ENCODE results near the gene TOMM22.
A peak's percentile ranks its signal among the peaks of the same experiment; 100 is the strongest.

TOMM22 gene

DNA sequence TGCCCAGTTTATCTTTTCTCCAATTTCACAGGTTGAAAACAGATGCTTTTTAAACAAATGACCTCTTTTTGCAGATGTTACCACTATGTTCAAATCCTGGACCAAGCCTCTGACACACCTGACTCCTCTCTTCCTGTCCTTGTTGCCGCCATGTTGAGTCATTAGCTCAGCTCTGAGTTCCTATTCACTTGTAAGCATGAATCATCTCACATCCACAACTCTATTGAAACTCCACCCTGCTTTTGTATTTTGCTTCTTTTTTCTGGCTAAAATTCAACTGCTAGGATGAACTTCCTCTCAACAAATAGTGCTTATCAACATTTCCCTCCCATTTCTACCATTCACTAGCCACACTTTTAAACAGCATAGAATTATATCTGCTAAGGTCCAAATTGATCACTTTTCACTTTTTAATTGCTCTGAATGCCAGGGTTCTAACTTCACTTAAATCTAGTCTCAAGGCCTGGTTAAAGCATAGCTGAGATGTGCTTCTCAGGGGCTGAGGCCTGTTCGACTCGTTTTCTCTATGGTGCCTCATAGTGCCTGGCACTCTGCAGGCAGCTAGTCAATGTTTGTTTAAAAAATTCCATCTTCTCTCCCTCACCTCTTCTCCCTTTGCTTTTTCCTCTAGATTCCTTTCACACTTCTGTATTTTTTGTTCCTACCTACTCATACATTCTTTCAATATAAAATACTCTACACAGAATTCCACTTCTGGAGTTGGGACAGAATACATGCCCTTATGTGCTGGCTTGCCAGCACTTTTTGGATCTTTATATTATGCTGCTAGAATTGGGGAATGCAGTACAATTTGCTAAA, 15.1 kb downstream of the TOMM22 start:
- DNase-seq (ENCODE audit: low spot score), result peak; percentile 72

DNA sequence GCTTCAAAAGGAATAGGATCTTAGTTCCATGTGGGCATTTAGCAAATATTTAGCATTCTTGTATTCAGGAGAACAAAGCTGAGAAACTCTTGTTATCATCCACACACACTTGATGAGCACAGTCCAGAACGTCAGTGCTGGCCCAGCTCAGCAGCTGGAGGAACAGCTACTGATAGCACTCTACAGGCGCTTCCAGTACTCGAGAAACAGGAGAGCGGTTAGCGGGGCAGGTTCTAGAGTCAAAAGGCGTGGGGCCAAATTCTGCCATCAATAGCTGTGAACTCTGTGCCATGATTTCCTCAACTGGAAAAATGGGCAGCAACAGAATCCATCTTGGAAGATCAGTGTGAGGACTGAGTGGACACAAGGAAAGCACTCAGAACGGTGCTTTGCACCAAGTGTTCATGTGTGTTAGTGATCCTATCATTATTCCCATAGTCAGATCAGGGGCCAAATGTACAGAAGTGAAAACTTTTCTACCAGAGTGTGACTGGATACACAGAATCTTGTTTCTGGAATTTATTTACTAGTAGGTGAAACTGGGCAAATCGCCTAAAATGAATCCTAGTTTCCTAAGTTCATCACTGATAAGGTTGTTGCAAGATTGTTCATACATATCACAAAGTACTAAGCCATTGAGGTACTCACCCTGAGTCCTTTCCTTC, 15.8 kb downstream of the TOMM22 start:
- DNase-seq (ENCODE audit: low spot score), result no peak

DNA sequence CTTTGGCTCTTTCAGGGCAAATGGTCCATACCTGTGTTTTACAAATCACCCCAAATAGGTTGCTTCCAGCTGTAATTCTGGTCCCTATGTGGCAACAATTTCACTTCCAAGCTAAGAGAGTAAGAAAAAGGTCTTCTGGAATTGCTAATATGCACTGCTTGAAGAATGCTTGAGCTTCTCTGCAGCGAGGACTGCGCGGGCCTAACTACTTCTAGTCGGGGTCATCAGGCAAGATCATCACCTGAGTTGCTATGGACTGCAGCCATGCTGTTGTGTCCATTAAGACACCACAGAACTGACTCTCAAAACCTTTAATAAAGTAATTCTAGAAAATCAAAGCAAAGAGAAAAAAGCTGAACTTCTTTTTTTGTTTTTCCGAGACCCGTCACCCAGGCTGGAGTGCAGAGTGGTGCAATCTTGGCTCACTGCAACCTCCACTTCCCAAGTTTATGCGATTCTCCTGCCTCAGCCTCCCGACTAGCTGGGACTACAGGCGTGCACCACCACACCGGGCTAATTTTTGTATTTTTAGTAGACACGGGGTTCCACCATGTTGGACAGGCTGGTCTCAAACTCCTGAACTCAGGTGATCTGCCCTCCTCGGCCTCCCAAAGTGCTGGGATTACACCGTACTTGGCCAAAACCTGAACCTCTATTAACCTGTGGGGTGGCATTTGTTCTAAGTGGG, 16.8 kb downstream of the TOMM22 start:
- no peak for DNase-seq (ENCODE audit: low spot score)

DNA sequence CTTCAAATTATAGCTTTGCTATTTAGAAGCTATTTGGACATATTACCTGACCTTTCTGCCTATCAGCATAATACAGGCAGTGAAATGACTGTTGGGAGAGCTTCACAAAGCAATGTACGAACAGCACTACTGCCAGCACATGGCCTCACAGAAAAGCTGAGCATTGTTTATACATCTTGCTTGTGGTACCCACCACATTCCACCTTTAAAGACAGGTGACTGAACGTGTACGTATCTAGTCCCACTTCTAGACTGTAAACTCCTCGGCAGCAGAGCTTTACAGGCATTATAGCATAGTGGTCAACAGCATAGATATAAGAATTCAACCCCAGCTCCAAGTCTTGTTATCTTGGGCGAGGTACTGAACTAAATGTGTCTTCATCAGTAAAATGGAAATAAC, 17.4 kb downstream of the TOMM22 start:
- no peak for DNase-seq (ENCODE audit: low spot score)

DNA sequence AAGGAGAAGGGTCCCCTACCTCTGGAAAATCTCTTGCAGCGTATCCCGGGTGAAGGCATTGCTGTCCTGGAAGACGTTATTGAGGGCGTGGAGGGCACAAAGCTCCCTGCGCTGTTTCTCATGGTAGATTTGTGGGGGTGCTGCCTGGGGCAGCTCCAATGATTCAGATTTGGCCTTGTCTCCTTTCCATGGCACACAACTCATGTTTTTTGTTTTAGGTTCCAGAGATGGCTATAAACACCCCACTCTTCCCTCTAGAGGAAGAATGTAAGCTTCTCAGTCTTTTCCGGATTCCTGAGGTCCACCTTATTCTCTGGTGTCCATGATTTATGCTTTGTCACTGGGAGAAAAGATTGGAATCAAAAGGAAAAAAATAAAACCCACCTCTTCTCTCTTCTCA, 18.0 kb downstream of the TOMM22 start:
- no peak for DNase-seq (ENCODE audit: low spot score)

DNA sequence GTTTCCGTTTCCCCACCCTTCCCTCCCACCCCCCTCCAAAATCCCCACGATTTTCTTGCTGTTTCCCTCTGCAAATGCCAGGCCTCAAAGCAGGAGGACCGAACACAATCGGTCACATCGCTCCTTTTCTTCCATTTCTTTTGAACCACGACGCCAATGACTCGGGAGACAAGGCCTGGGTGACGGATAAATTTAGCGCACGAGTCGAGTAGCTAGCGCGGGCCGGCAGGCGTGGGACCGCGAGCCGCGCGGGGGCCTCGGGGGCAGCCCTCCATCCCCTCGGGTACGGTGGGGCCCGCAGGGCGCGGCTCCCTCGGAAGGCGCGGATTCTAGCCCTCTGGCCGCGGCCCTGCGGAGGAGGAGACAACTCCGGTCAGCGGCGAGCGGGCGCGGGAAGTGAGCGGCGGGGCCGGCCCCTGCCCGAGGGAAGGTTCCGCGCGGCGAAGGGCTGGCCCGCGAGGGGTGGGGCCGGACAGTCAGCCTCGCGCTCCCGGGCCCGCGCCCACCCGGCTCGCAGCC, 18.6 kb downstream of the TOMM22 start:
- no peak for DNase-seq (ENCODE audit: low spot score)

DNA sequence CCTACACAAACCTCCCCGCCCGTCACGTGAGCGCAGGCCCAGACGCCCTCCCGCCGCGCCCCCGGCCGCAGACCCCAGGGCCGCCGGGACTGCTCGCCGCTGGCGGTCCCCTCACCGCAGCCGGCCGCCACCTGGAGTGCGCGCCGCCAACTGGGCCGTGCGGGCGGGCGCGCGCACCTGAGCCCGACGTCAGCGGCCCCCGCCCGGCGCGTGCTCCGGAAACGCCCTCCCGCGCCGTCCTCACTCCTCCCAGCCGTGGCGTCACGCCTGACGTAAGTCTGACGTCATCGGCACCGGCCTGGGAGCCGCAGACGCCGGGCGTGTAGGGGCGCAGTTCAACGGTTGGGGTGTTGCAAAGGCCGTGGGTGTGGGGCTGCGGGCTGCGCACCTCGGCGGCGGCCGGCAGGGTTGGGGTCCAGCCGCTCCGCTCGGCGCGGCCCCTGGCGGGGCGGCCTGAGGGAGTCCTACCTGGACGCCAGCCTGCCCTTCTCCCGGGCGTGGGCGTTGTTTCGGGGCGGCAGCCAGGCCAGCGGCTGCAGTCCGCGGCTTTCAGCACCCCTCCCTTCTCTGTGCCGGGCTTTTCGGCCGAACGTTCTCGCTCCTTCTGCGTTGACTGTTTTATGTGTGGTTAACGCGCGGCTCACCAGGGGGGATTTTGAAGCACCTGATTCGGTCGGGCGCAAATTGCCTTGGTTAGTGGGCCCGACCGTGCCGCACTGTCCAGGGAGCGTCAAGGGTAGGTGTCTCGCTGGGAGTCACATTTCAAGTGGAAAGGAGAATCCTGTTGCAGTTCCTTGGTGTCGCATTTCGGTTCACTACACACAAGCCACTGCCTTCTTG, 19.3 kb downstream of the TOMM22 start, which contains the start of gene JOSD1:
JOSD1 (minus strand) TSS at position 155 of the 840 bp plus-strand sequence. CDS start 956 bp downstream, outside the sequence.
- DNase-seq (ENCODE audit: low spot score), result peak; percentile 96

DNA sequence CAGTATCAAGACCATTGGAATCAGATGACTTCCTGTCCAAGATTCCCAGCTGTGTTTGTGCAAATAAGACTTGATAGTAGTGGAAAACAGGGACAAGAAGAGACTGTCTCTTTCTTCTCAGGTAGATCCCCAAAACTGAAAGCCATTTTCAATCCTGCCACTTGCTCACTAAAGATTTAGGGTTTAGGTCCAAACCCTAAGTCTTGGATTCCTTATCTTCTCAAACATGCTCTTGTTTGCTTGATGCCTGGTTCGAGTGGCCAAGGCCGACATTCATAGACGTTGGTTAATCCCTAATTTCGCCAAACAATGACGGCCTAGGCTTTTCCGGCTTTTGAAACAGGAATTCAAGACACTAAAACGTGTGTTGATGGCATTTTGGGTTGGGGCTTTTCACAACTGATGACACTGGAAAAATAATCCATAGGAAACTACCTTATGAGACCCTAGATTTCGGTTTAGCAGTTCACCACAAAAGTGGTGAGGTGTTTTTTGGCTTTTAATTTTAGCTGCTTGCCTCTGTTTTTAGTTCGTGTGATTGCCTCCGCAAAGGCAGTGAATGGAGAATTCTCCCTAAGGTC, 23.0 kb downstream of the TOMM22 start:
- DNase-seq (ENCODE audit: low spot score), result no peak

DNA sequence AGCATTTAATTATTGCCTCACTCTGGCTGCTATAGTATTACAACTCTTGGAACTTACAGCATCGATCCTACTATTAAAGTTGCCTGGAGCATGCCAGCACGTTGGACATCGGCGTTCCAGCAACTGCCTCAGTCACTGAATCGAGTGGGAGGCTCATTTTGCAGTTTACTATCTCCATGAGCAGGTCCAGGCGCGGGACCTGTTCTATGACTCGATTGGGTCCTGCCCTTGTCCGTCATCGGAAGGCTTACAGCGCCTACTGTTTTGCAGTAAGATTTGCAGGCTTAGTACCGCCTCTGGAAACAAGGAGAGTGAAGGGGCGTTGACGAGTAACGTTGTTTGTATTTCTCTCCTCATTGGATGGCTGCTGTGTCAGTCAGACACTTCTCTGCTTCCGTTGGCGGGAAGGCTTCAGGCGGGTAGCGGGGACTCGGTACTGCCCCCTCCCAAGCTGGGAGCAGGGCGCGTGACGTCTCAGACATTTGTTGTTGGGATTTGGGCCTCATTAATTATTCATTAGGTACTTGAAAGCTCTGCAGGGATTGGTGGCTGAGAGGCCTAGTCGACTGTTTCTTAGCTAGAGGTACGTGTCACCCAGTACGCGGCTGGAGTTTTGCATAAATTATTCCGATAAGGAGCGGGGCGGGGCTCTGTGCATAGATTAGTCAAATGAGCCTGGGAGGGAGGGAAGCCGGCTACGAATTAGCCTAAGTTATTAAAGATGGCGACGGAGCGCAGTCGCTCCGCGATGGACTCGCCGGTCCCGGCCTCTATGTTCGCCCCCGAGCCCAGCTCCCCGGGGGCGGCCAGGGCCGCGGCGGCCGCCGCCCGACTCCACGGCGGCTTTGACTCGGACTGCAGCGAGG, 23.7 kb downstream of the TOMM22 start, which contains the start of gene GTPBP1:
GTPBP1 (plus strand) TSS at position 710 of the 866 bp plus-strand sequence; CDS start at position 722, 12 bp downstream.
- DNase-seq (ENCODE audit: low spot score), result peak; percentile 100

DNA sequence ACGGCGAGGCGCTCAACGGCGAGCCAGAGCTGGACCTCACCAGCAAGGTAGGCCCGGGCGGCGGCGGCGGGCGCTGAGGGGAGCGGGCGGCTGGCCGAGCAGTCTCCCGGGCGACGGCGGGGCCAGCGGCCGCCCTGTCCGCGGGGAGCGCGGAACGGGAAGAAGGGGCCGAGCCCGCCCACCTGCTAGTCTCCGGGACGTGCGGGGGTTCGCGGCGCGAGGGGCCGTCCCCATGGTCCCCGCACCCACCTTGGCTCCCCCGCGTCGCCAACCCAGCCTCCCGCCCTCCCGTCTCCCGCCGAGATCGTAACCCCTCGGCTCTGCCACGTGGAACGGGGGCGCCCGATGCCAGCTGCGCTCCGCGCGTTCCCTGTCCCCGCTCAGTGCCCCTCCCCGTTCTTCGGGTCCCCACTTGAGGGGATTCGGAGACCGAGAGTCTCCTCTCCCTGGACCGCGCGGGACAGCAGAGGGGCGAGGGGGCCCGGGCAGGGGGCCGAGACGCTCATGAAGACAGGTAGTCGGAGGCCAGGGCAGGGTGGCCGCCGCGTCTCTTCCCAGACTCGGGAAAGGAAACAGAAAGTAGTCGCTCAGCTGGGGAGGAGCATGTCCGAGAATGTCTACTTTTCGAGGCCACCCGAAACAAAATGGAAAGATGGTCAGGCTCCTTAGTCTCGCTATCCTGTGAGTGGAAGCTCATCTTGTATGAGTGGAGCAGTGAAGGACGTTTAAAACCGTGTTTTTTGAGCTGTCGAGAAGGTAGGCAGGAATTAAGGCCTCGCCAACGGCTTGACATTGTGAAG, 24.5 kb downstream of the TOMM22 start:
- no peak for DNase-seq (ENCODE audit: low spot score)

DNA sequence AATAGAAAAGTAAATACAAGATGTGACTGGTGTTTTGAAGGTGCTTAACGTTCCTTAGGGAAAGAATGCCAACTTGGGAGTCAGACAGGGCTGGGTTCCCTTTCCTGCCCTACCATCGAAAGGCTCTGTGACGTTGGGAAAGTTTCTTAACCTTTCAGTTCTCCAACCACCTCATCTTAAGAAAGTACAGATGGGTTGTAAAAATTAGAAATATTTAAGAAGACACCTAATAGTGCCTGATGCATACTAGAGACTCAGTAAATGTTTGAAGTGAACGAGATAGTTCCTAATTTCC, 25.1 kb downstream of the TOMM22 start:
- DNase-seq (ENCODE audit: low spot score), result no peak

DNA sequence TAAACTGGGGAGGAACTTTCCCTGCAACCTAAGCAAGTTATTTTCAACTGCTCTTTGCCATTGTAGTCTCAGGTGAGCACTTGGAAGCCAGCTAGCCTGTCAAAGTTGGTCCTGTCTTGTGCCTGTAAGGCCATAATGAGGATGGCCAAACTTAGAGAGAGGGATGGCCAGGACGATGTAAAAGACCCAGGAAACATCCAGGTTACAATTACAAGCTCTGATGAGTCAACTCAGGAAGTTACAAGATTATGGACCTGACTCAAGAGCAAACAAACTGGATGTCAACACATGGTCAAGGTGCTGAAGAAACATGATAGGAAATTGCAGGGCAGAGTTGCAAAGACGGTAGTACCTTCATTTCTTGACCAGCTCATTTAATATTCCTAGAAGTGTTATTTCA, 25.6 kb downstream of the TOMM22 start:
- DNase-seq (ENCODE audit: low spot score), result no peak

DNA sequence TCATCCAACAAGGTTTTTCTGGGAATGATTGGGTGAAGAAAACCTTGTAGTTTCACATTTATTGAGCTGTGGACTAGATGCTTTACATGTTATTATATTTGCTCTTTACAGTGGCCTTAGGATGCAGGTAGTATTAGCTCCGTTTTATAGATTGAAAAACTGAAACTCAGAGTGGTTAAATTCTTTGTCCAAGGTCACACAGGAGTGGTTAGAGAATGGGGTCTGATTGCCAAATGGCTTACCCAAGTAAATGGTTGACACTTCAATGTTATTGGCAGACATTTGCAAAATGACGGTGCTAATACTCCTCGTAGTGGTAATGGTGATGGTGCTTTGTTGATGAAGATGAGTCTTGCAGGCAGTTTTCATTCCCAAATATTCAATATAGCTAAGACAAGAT, 26.2 kb downstream of the TOMM22 start:
- no peak for DNase-seq (ENCODE audit: low spot score)

DNA sequence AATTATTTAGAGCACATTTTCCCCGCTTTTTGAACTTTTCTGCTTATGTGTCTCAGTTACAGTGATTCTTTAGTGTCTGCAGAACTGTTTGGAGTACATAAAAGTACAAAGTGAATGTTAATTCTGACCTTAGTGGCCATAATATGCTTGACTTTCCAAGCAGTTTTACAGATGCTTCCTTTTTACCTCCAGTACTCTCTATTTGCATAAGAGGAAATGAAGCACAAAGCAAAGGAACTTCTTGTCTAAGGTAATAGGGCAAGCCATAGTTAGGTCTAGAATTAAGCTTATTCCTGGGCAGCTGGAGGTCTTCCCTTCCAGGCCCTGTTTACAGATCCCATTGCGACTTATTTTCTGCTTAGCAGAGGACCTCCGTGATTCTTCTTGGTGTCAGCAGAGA, 27.5 kb downstream of the TOMM22 start:
- DNase-seq (ENCODE audit: low spot score), result no peak

DNA sequence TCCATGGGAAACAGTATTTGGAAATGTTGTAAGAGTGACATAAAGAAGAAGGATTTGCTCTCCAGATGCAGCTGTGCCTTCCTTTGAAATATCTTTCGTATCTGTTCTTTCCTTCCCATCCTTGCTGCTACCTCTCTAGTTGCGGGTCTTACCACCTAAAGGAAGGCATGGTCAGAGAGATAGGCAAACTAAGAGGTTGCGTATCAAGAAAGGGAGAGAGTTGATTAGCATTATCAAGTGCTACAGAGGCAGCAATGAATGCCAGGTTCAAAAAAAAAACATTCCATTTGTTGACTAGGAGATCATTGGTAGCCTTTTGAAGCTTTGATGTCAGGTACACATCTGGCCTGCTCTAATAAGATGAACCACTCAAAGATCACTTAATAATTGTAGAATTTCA, 28.6 kb downstream of the TOMM22 start:
- DNase-seq (ENCODE audit: low spot score), result no peak

DNA sequence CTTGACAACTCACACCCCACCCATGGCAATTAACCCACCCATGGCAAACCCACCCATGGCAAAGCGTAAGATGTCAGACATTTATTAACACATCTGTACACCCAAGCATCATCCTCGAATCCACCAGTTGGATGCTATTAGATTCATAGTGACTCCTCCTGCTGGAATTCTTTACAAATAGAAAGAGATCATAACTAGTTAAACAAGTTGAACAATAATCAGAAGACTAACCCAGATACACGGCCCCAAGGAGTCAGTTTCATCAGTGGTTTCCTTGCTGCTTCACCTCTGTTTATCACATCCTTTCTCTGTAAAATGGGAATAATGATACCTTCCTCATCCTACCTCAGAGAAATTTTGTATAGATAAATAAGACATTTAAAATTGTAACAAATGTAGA, 29.1 kb downstream of the TOMM22 start:
- DNase-seq (ENCODE audit: low spot score), result no peak

DNA sequence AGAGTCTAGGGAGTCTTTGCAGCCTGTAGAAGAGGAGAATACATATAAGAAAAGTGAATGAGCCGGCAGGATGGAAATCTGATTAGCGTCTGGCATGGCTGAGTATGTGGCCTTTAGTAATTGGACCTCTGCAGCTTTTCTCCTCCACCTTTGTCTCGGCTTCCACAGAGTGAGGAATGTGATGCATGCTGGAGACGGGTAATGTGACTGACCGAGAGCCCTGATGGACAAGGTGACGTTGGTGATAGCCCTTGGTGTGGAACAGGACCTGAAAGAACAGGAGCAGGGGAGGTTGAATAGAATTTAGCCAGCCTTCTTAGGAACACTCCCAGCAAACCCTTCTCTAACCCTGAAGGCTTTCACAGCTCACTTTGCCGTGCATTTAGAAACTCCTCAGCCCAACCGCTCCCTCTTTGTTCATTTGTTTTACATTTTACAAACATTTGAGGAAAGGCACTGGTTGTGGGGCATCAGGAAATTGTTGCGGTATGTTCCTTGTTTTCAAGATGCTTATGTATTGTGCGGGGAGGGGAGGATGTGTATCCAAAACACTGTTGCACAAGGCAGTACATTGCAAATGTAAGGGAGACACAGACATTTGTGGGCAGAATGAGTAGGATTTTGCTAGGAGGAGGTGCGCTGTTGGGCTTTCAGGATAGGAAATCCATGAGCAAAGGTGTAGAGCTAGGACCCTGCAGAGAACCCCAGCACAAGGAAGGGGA, 30.9 kb downstream of the TOMM22 start:
- no peak for DNase-seq (ENCODE audit: low spot score)

DNA sequence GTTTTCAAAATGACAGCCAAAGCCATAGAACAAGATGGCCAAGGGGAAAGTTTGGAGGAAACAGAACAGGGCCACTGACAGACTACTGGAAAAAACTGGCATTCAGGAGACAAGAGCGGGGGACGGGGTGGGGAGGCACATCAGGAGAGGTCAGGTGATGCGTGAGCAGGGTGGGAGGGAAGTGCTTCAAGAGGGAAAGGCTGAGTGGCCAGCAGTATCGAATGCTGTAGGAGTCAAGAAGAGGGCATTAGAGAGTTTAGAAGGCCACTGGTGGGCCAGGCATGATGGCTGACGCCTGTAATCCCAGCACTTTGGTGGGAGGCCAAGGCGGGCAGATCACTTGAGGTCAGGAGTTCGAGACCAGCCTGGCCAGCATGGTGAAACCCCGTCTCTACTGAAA, 32.2 kb downstream of the TOMM22 start:
- DNase-seq (ENCODE audit: low spot score), result no peak

DNA sequence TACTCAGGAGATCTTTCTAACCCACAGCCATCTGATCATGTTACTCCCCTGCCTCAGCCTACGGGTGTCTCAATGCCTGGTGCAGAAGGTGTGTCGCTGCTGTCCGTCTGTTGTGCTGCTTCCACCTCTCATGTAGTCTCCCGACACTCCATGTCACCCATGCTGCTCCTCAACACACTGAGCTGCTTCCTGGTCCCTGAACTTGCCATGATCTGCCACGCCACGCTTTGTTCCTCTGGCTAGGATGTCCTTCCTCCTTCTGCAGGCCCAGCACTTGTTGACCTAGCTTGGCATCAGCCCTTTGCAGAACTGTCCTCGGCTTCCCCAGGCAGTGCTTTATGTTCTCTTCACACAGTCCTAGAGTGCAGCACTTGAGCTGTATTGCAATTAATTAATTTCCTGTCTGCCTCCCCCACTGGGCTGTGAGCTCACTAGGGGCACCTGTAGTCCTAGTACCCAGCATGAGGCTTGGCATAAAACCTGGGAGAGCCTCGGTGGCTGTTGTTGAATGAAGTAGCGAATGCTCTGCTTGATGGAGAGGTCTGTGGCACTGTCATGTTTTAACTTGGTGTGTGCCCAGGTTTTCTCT, 33.5 kb downstream of the TOMM22 start:
- no peak for DNase-seq (ENCODE audit: low spot score)

All from CD4-positive, alpha-beta T cell treated with Interleukin-2 at 100 ng/mL for 4 hours (primary cell).